T-helper 1 cell treated with Interleukin-12 subunit alpha and Interleukin-12 subunit beta and Interleukin-4 antibody, amounts not matched to agents 30 ng/mL and 1 ng/mL, for 36 hours (primary cell): ENCODE results near the gene INVS. TPM values are rescaled to one million over a fixed set of nuclear protein-coding genes. Genes with fewer than 3 reads are reported as not detected.
"Not testable (repeated sequence)": the region's sequence is repeated elsewhere in the genome, so short reads cannot be mapped to it uniquely, and the experiment has no call there.

Source experiments
- intact Hi-C: fragments of 100-400 bp; cut with micrococcal nuclease; formaldehyde crosslinking; loops from one replicate; pipeline ENCODE4 v1.15.1; 2024
- total RNA-seq: library from RNA; stranded (reverse); gene quantifications from 2 replicates; pipeline ENCODE4 v1.2.3, GENCODE V29; 2022

The INVS gene
- total RNA-seq, 1 donor from 2014 or later: 16.7 TPM

GRCh38 chr9:100236986-100237385 lies 137.9 kb downstream of the INVS start:
- intact Hi-C loops: not testable (repeated sequence)

GRCh38 chr9:100240512-100240911 lies 141.5 kb downstream of the INVS start:
- intact Hi-C loops: no loop called here

GRCh38 chr9:100267211-100267610 lies 168.2 kb downstream of the INVS start:
- intact Hi-C loops: no loop called here

GRCh38 chr9:100268271-100268670 lies 169.2 kb downstream of the INVS start:
- intact Hi-C loops: no loop called here

GRCh38 chr9:100269656-100270055 lies 170.6 kb downstream of the INVS start:
- intact Hi-C loops: no loop called here

GRCh38 chr9:100277166-100277979 lies 178.3 kb downstream of the INVS start:
- intact Hi-C loops: no loop called here

- intact Hi-C loops: no loop called here
Measured at GRCh38 chr9:100281066-100281465, 182.0 kb downstream of the INVS start.

- intact Hi-C loops: no loop called here
Measured at GRCh38 chr9:100281676-100282387, 182.8 kb downstream of the INVS start.

GRCh38 chr9:100282388-100282719 lies 183.3 kb downstream of the INVS start:
- intact Hi-C loops: no loop called here

GRCh38 chr9:100284247-100284646 lies 185.2 kb downstream of the INVS start:
- intact Hi-C loops: no loop called here

- intact Hi-C loops: no loop called here
Measured at GRCh38 chr9:100285080-100285479, 186.0 kb downstream of the INVS start.

- intact Hi-C loops: no loop called here
Measured at GRCh38 chr9:100285601-100286000, 186.6 kb downstream of the INVS start.

GRCh38 chr9:100286257-100286656 lies 187.2 kb downstream of the INVS start:
- intact Hi-C loops: no loop called here

- intact Hi-C loops: no loop called here
Measured at GRCh38 chr9:100287186-100287585, 188.1 kb downstream of the INVS start.

GRCh38 chr9:100290714-100291113 lies 191.7 kb downstream of the INVS start:
- intact Hi-C loops: no loop called here

- intact Hi-C loops: no loop called here
Measured at GRCh38 chr9:100292414-100292813, 193.4 kb downstream of the INVS start.

- intact Hi-C loops: no loop called here
Measured at GRCh38 chr9:100294341-100294740, 195.3 kb downstream of the INVS start.

GRCh38 chr9:100294806-100295205 lies 195.8 kb downstream of the INVS start:
- intact Hi-C loops: no loop called here

GRCh38 chr9:100295240-100295639 lies 196.2 kb downstream of the INVS start:
- intact Hi-C loops: no loop called here

GRCh38 chr9:100296407-100296806 lies 197.4 kb downstream of the INVS start:
- intact Hi-C loops: no loop called here

- intact Hi-C loops: no loop called here
Measured at GRCh38 chr9:100298378-100298777, 199.3 kb downstream of the INVS start.

GRCh38 chr9:100303747-100304146 lies 204.7 kb downstream of the INVS start:
- intact Hi-C loops: no loop called here

- intact Hi-C loops: no loop called here
Measured at GRCh38 chr9:100306283-100306682, 207.2 kb downstream of the INVS start.
